Hematopoietic multipotent progenitor cell treated with erythropoietin and hydrocortisone succinate and interleukin-3 and kit ligand, for 17 days (in vitro differentiated cells): ENCODE measurements around the gene ADD2.

Experiments
- DNase-seq: peaks from one replicate; pipeline ENCODE4 v3.0.0-alpha.2; 2015; ENCODE audit warnings: low spot score

Gene ADD2

GRCh38 chr2:70698847-70699246 lies 69.2 kb downstream of the ADD2 start:
- DNase-seq, result no peak

GRCh38 chr2:70697603-70698383 lies 70.2 kb downstream of the ADD2 start:
- no peak for DNase-seq

- no peak for DNase-seq
Measured at GRCh38 chr2:70696142-70696541, 71.9 kb downstream of the ADD2 start.

GRCh38 chr2:70692256-70692655 lies 75.7 kb downstream of the ADD2 start:
- DNase-seq, result no peak

GRCh38 chr2:70691497-70692140 lies 76.4 kb downstream of the ADD2 start:
- no peak for DNase-seq

GRCh38 chr2:70690846-70691245 lies 77.2 kb downstream of the ADD2 start:
- DNase-seq, result no peak

- no peak for DNase-seq
Measured at GRCh38 chr2:70688427-70688826, 79.6 kb downstream of the ADD2 start.

- DNase-seq, result no peak
Measured at GRCh38 chr2:70687461-70687795, 80.6 kb downstream of the ADD2 start.

GRCh38 chr2:70686577-70687460 lies 81.2 kb downstream of the ADD2 start:
- peak; percentile 84 for DNase-seq

- no peak for DNase-seq
Measured at GRCh38 chr2:70685771-70686171, 82.2 kb downstream of the ADD2 start.

- no peak for DNase-seq
Measured at GRCh38 chr2:70684846-70685622, 83.0 kb downstream of the ADD2 start.

- no peak for DNase-seq
Measured at GRCh38 chr2:70683455-70683854, 84.5 kb downstream of the ADD2 start.

GRCh38 chr2:70680735-70681134 lies 87.3 kb downstream of the ADD2 start:
- DNase-seq, result no peak

GRCh38 chr2:70679259-70679658 lies 88.7 kb downstream of the ADD2 start:
- DNase-seq, result no peak

GRCh38 chr2:70678576-70679143 lies 89.3 kb downstream of the ADD2 start:
- no peak for DNase-seq

GRCh38 chr2:70676301-70677035 lies 91.5 kb downstream of the ADD2 start:
- DNase-seq, result no peak

GRCh38 chr2:70675862-70676261 lies 92.1 kb downstream of the ADD2 start:
- DNase-seq, result no peak

GRCh38 chr2:70674636-70675430 lies 93.2 kb downstream of the ADD2 start:
- no peak for DNase-seq

GRCh38 chr2:70673041-70673647 lies 94.9 kb downstream of the ADD2 start:
- DNase-seq, result no peak
